GM10266 (cell line): ENCODE measurements around the gene FGF1.

Experiments used
- DNase-seq: peaks from one replicate; pipeline ENCODE4 v3.0.0; 2012; ENCODE audit errors: extremely low spot score
- TF ChIP-seq, protein P1 (sequence below): IDR thresholded peaks from 2 replicates; pipeline ENCODE4 v1.5.1; 2012; ENCODE audit warnings: mild to moderate bottlenecking, low read depth; ENCODE audit not compliant: control insufficient read depth, insufficient read depth; ENCODE audit errors: missing control alignments

The FGF1 gene

DNA sequence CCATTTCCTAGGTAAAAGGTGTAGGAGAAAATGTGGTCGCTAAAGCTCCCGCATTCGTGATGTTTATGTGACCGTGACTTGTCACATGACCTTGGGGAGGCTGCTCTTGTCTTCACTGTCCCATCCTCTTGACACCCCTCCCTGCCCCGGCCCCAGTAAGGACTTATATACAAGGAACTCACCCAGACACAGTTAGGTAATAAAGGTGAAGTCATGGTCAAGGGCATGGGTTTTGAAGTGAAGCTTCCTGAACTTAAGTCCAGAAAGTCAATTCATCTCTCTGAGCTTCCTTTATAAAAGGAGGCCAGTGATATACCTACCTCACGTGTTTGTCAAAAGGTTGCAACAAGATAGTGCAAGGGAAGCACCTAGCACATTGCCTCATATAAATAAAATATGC is 17.6 kb downstream of the FGF1 start:
- no peak for DNase-seq
- TF ChIP-seq, protein P1, sequence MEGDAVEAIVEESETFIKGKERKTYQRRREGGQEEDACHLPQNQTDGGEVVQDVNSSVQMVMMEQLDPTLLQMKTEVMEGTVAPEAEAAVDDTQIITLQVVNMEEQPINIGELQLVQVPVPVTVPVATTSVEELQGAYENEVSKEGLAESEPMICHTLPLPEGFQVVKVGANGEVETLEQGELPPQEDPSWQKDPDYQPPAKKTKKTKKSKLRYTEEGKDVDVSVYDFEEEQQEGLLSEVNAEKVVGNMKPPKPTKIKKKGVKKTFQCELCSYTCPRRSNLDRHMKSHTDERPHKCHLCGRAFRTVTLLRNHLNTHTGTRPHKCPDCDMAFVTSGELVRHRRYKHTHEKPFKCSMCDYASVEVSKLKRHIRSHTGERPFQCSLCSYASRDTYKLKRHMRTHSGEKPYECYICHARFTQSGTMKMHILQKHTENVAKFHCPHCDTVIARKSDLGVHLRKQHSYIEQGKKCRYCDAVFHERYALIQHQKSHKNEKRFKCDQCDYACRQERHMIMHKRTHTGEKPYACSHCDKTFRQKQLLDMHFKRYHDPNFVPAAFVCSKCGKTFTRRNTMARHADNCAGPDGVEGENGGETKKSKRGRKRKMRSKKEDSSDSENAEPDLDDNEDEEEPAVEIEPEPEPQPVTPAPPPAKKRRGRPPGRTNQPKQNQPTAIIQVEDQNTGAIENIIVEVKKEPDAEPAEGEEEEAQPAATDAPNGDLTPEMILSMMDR = no peak

DNA sequence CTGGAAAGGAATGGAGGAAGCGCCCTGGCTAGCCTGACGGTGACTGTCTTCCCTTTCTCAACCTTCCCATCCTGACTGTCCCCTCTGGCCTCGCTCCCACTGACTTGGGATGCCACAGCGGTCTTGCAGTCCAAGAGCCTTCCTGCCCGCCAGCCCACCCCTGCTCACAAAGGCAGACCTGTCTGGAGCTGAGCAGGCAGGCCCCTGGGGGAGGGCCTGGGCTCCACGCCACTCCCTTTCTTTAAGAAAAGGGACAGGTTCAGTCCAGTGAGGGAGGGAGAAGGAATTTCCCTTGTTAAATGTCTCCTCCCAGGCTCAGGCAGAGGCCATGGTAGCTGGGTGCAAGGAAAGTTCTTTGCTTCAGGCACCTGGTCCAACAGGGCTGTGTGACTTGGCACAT is 18.1 kb downstream of the FGF1 start:
- TF ChIP-seq, protein P1 = no peak
- no peak for DNase-seq

DNA sequence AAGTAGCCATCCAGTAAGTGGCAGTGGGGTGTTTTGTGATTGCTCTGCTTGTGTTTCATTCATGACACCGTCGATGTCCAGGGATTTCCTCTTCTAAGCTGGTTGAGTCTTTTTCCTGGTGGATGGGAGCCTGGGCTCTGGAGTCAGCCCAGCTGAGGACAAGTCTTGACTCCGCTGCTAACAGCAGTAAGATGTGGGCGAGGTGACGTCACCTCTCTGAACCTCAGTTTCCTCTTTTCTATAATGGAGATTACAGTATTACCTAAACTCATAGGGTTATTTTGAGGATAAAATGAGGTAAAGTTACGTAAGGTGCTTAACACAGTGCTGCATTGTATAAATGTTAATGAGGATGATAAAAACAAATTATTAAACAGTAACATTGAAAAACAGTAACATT is 21.3 kb downstream of the FGF1 start:
- no peak for DNase-seq
- TF ChIP-seq, protein P1 = no peak

DNA sequence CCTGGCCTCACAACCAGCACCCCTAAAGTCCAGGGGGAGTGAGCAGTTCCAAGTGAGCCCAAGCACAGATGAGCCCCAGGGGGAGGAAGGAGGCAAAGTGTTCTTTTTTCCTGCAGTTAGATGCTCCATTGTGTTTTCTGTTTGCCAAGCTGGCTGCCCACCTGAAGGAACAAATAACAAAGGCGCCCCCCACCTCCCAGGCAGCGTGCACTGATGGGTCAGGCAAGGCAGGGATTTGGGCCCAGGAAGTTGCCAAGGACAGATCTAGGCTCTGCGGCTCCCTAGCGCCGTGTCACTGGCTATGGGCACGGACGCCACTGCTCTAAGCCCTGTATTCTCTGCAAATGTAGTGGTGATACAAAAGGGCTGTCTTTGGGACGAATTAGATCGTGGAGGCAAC is 21.8 kb downstream of the FGF1 start:
- DNase-seq = no peak
- TF ChIP-seq, protein P1 = no peak

DNA sequence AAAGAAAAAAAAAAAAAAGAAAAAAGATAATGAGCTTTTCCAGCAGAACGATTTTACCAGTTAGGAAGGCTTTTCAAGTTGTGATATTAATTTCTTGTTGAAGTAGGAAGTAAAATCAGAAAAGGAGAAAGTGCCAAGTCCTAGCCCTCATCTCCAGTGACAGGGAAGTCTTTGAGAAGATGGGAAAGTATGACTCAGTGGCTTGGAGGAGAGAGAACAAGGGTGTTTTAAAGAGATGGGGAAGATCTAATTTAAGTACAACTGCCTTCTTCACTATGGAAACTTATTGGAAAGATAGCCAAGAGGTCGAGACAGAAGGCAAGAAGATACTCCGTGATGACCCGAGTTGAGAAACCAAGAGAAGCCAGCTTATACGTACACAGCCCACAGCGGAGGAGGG is 22.6 kb downstream of the FGF1 start:
- TF ChIP-seq, protein P1 = no peak
- DNase-seq = no peak

DNA sequence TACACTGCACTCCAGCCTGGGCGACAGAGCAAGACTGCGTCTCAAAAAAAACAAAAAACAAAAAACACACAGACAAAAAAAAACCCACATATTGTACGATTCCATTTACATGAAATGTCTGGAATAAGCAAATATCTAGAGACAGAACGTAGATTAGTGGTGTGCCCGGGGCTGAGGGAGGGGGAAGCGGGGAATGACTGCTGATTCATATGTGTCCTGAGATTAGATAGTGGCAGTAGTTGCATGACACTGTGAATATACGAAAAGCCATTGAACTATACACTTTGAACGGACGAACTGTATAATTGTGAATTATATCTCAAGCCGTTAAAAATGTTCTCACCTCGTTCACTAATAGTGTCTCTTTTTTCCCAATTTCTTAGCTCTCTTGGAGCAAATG is 23.9 kb downstream of the FGF1 start:
- no peak for DNase-seq
- TF ChIP-seq, protein P1 = no peak

DNA sequence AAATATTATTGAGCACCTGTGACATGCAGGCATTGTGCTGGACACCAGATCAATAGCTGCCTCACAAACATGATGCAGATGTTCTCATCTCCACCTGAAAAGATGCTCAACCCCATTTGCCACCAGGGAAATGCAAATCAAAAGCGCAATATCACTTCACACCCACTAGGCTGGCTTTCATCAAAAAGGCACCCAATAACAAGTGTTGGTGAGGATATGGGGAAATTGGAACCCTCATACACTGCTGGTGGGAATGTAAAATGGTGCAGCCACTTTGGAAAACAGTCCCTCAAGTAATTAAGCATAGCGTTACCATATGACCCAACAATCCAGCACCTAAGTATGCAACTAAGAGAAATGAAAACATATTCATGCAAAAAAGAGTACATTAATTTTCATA is 24.7 kb downstream of the FGF1 start:
- TF ChIP-seq, protein P1 = no peak
- DNase-seq = no peak
